HepG2 (cell line): ENCODE results near the gene ART4.

Source experiments
- CTCF ChIP-seq: sonication (generic); formaldehyde crosslinking; IDR thresholded peaks from 2 replicates; pipeline ENCODE4 v1.5.0; 2020; ENCODE audit warnings: mild to moderate bottlenecking, missing genetic modification reagents, moderate library complexity
- FOXA3 ChIP-seq: IDR thresholded peaks from 2 replicates; pipeline ENCODE4 v1.6.1; 2016; ENCODE audit warnings: missing genetic modification reagents, missing compliant biosample characterization
- NFRKB ChIP-seq: fragments of 450-650 bp; IDR thresholded peaks from 2 replicates; pipeline ENCODE4 v1.6.1; 2017
- SRSF4 ChIP-seq: fragments of 200-400 bp; formaldehyde crosslinking; IDR thresholded peaks from one replicate; pipeline ENCODE4 v1.6.1; 2018; ENCODE audit warnings: mild to moderate bottlenecking, low read depth, low read length, moderate library complexity; ENCODE audit not compliant: poor library complexity, severe bottlenecking

- TF ChIP-seq CTCF (CRISPR knock-in tag) (no peak), NFRKB (no peak), SRSF4 (no peak), FOXA3 (CRISPR knock-in tag) (no peak)
Measured at GRCh38 chr12:14833952-14834351, 9.4 kb downstream of the ART4 start.
